Activated T-helper 2 cell treated with anti-CD3 and anti-CD28 coated beads, Interferon-gamma antibody, Interleukin-2, Interleukin-4, amounts not matched to agents 10 μg/mL and 5 μg/mL and 100 μg/mL, durations not matched to agents 14 hours and 24 hours and 36 hours (primary cell): ENCODE results near the gene C2CD4D. TPM values are rescaled to one million over a fixed set of nuclear protein-coding genes. Genes with fewer than 3 reads are reported as not detected.
A peak's percentile ranks its signal among the peaks of the same experiment; 100 is the strongest.
"Not testable (repeated sequence)": the region's sequence is repeated elsewhere in the genome, so short reads cannot be mapped to it uniquely, and the experiment has no call there.

Source experiments
- DNase-seq: peaks from one replicate; pipeline ENCODE4 v3.0.0; 2021; ENCODE audit warnings: low spot score
- H3K27ac Mint-ChIP-seq: one replicate; pipeline ENCODE4 v1.8.0; 2021; ENCODE audit warnings: mixed read lengths
- H3K27me3 Mint-ChIP-seq: one replicate; pipeline ENCODE4 v1.8.0; 2021; ENCODE audit warnings: low read depth, mixed read lengths
- H3K36me3 Mint-ChIP-seq: one replicate; pipeline ENCODE4 v1.8.0; 2021; ENCODE audit warnings: low read depth, mixed read lengths
- H3K4me1 Mint-ChIP-seq: one replicate; pipeline ENCODE4 v1.8.0; 2021; ENCODE audit warnings: low read depth, mixed read lengths
- H3K4me3 Mint-ChIP-seq: one replicate; pipeline ENCODE4 v1.8.0; 2021; ENCODE audit warnings: low read depth, mild to moderate bottlenecking, moderate library complexity, mixed read lengths
- H3K9me3 Mint-ChIP-seq: one replicate; pipeline ENCODE4 v1.8.0; 2021; ENCODE audit warnings: mixed read lengths
- intact Hi-C: fragments of 100-400 bp; cut with micrococcal nuclease; formaldehyde crosslinking; loops from one replicate; pipeline ENCODE4 v1.15.1; 2023
- total RNA-seq: library from RNA; stranded (reverse); gene quantifications from 2 replicates; pipeline ENCODE4 v1.2.3, GENCODE V29; 2022

The C2CD4D gene
- 1.3 and 1.6 TPM in 2 replicates for total RNA-seq

DNA sequence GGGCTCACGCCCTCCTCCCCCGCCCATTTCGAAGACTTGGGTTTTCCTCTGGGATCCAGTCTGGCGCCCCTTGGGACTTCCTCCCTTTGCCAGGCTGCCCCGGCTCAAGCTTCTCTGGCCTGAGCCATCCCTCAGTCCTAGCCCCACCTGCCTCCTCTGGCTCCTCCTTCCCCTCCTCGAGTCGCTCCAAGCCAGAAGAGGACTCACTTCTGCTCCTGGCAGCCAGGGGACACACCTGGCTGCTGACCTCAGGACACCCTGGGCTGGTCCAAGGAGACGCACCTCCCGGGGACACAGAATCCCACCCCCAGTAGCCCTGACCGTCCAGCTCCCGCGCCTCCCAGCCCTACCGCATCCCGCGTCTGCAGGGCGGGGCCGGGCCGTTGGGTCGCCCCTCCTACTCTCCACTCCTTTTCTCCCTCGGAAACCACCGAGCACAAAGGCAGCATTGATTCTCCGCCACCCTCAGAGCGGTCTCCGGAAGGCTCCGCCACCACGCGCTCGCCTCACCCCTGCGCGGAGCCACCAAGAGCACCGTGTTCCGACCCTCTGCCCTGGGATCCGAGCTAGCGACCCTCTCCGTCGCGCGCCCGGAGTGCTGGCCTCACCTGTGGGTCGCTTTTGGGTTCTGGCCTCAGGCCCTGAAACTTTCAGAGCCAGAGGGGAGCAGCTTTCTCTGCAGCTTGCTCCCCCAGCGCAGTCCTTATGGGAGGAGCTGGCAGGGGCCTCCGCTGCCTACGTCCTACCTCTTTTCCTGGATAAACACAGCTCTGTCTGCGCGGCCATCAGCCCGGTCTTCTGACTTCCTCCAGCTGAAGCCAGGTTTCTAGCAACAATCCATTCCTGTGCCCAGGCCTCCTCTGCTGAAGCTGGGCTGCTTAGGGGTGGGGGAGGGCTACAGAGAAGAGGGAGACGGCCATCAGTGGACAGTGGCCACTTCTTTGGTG is at the start of gene C2CD4D:
TSS of gene C2CD4D (minus strand) at position 364 of the 947 bp plus-strand sequence. CDS start 831 bp downstream, outside the sequence.
- Mint-ChIP-seq H3K9me3 (no peaks in the 10 kb centered on the region), H3K4me1 (peaks cover 37% of the 10 kb centered on the region), H3K27ac (peak within 1 kb of the TSS; percentile 80), H3K36me3 (peaks cover 19% of the 10 kb centered on the region), H3K4me3 (peak within 1 kb of the TSS; percentile 78), H3K27me3 (no peaks in the 10 kb centered on the region)
- intact Hi-C loops: loop anchor here (5.0 to 10.0 kb wide), 5 partner anchors 47 to 385 kb away; partner anchors contain the start of genes POGZ, RIIAD1, S100A10 and TDRKH
- peak; percentile 67 for DNase-seq

DNA sequence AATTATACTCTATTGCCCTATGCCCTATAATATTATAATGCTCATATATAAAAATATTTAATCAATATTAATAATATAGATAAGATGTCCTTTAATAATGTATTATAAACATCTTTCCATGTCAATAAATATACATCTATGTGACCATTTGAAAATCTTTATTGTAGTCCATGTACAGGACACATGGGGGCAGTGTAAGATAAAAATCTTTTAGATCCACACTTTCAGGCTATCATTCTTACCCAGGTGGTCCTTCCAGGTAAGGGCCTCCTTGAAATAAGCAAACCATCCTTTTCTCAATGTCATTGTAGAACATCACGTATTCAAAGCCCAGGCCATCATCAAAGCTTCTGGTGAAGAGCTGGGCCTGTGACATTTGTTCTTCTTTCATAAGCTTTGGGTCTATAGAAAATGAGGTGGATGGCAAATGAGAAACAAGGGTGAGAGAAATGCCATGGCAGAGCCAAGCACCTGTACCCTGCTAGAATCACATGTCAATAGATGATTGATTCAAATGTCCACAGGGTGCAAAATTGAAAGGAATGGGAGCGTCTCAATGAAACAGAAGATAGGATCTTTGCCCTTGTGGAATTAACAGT is 49.5 kb upstream of the C2CD4D start:
- intact Hi-C loops: loop anchor here (2.0 kb wide), 1 partner anchor 108 kb away; no protein-coding TSS in a partner anchor
- Mint-ChIP-seq H3K4me1 (peaks cover 26% of the 10 kb centered on the region), H3K36me3 (peaks cover 66% of the 10 kb centered on the region), H3K27me3 (no peaks in the 10 kb centered on the region), H3K9me3 (no peaks in the 10 kb centered on the region), H3K4me3 (no peak overlapping the region), H3K27ac (no peak overlapping the region)
- no peak for DNase-seq

- Mint-ChIP-seq H3K9me3 (no peaks in the 10 kb centered on the region), H3K4me1 (peaks cover 14% of the 10 kb centered on the region), H3K36me3 (peaks cover 56% of the 10 kb centered on the region), H3K27ac (no peak overlapping the region), H3K27me3 (no peaks in the 10 kb centered on the region), H3K4me3 (no peak overlapping the region)
- intact Hi-C loops: no loop called here
- DNase-seq: no peak
These were observed 47.4 kb upstream of the C2CD4D start for GRCh38 chr1:151887028-151887427.

GRCh38 chr1:151885479-151885878 is 45.9 kb upstream of the C2CD4D start:
- no peaks in the 10 kb centered on the region for H3K9me3 Mint-ChIP-seq
- no peak overlapping the region for H3K4me3 Mint-ChIP-seq
- H3K4me1 Mint-ChIP-seq: peaks cover 3% of the 10 kb centered on the region
- intact Hi-C loops: no loop called here
- H3K27ac Mint-ChIP-seq: no peak overlapping the region
- DNase-seq: no peak
- peaks cover 51% of the 10 kb centered on the region for H3K36me3 Mint-ChIP-seq
- no peaks in the 10 kb centered on the region for H3K27me3 Mint-ChIP-seq

DNA sequence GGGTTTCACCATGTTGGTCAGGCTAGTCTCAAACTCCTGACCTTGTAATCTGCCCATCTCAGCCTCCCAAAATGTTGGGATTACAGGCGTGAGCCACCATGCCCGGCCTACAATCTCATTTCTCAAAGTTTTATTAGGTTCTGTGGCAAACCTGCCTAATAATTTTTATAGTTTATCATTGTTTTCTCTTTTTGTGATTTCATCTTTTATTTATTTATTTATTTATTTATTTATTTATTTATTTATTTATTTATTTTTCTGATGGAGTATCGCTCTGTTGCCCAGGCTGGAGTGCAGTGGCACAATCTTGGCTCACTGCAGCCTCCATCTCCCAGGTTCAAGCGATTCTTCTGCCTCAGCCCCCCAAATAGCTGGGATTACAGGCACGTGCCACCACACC is 45.3 kb upstream of the C2CD4D start:
- H3K27me3 Mint-ChIP-seq, H3K4me3 Mint-ChIP-seq, DNase-seq, H3K4me1 Mint-ChIP-seq, H3K27ac Mint-ChIP-seq, H3K9me3 Mint-ChIP-seq, intact Hi-C loops: not testable (repeated sequence)
- H3K36me3 Mint-ChIP-seq: peaks cover 51% of the 10 kb centered on the region

DNA sequence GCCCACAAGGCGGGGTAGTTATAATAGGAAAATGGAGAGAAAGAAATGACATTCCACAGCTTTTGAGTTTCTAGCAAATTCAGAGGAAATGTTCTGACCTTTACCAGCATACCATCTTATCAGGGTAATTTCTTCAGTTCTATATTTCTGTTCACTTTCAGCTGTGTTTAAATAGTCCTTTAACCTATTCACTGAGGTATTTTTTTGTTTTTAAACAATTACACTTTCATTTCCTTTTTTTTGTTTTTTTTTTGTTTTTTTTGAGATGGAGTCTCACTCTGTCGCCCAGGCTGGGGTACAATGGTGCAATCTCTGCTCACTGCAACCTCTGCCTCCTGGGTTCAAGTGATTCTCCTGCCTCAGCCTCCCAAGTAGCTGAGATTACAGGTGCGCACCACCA is 44.8 kb upstream of the C2CD4D start:
- H3K27me3 Mint-ChIP-seq, H3K27ac Mint-ChIP-seq, H3K4me1 Mint-ChIP-seq, DNase-seq, intact Hi-C loops, H3K9me3 Mint-ChIP-seq, H3K4me3 Mint-ChIP-seq: not testable (repeated sequence)
- peaks cover 50% of the 10 kb centered on the region for H3K36me3 Mint-ChIP-seq

DNA sequence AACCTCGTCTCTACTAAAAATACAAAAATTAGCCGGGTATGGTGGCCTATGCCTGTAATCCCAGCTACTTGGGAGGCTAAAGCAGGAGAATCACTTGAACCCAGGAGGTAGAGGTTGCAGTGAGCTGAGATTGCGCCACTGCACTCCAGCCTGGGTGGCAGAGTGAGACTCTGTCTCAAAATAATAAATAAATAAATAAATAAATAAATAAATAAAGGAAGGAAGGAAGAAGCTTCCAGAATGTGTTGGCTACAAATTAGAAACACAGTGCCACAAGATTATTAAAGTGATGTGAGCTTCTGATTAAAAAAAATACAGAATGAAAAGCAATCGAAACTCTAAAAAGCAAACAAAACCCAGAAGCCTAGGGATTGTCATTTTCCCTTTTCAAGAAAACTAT is 44.3 kb upstream of the C2CD4D start:
- H3K27me3 Mint-ChIP-seq, H3K4me3 Mint-ChIP-seq, DNase-seq, intact Hi-C loops, H3K27ac Mint-ChIP-seq, H3K9me3 Mint-ChIP-seq, H3K4me1 Mint-ChIP-seq: not testable (repeated sequence)
- H3K36me3 Mint-ChIP-seq: peaks cover 45% of the 10 kb centered on the region

GRCh38 chr1:151882918-151883317 is 43.3 kb upstream of the C2CD4D start:
- DNase-seq, H3K27me3 Mint-ChIP-seq, H3K27ac Mint-ChIP-seq, intact Hi-C loops, H3K9me3 Mint-ChIP-seq, H3K4me1 Mint-ChIP-seq, H3K4me3 Mint-ChIP-seq: not testable (repeated sequence)
- H3K36me3 Mint-ChIP-seq: peaks cover 43% of the 10 kb centered on the region

DNA sequence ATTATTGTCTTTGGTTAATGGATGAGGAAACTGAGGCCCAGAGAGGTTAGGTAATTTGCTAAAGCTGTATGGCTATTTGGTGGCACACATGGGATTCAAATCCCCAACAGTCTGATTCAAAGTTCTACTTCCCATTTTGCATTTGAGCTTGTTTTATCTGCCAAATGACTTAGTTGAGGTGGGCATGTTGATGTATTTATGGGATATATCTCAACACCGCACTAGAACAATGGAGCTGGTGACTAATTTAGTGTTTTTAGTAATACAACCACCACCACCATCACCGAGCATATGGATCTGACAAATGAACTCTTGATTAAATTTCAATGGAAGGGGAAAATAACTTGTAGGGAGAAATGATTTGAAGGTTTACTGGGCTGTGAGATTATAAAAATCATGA is 42.8 kb upstream of the C2CD4D start:
- Mint-ChIP-seq H3K9me3 (no peaks in the 10 kb centered on the region), H3K27me3 (no peaks in the 10 kb centered on the region), H3K27ac (no peak overlapping the region), H3K4me1 (no peaks in the 10 kb centered on the region), H3K4me3 (no peak overlapping the region), H3K36me3 (peaks cover 40% of the 10 kb centered on the region)
- DNase-seq: no peak
- intact Hi-C loops: no loop called here

- Mint-ChIP-seq H3K36me3 (peaks cover 39% of the 10 kb centered on the region), H3K9me3 (no peaks in the 10 kb centered on the region), H3K4me1 (no peaks in the 10 kb centered on the region), H3K4me3 (no peak overlapping the region), H3K27ac (no peak overlapping the region), H3K27me3 (no peaks in the 10 kb centered on the region)
- intact Hi-C loops: no loop called here
- no peak for DNase-seq
These were observed 41.9 kb upstream of the C2CD4D start for GRCh38 chr1:151881479-151881878.

GRCh38 chr1:151875419-151876097 is 35.9 kb upstream of the C2CD4D start:
- no peaks in the 10 kb centered on the region for H3K9me3 Mint-ChIP-seq
- no peaks in the 10 kb centered on the region for H3K27me3 Mint-ChIP-seq
- H3K4me1 Mint-ChIP-seq: peaks cover 6% of the 10 kb centered on the region
- no peak overlapping the region for H3K27ac Mint-ChIP-seq
- no peak overlapping the region for H3K4me3 Mint-ChIP-seq
- no peak for DNase-seq
- intact Hi-C loops: no loop called here
- H3K36me3 Mint-ChIP-seq: peaks cover 45% of the 10 kb centered on the region

GRCh38 chr1:151872776-151873175 is 33.2 kb upstream of the C2CD4D start:
- H3K4me3 Mint-ChIP-seq, intact Hi-C loops, H3K9me3 Mint-ChIP-seq, DNase-seq, H3K27me3 Mint-ChIP-seq, H3K27ac Mint-ChIP-seq, H3K4me1 Mint-ChIP-seq: not testable (repeated sequence)
- H3K36me3 Mint-ChIP-seq: peaks cover 39% of the 10 kb centered on the region
